DMS114 treated with DMSO at 0.1 percent for 48 hours (cell line): ENCODE results near the gene TBP.
A peak's percentile ranks its signal among the peaks of the same experiment; 100 is the strongest.
"Not testable (repeated sequence)": the region's sequence is repeated elsewhere in the genome, so short reads cannot be mapped to it uniquely, and the experiment has no call there.

Experiments used
- DNase-seq: peaks from one replicate; lab custom pipeline; 2025; ENCODE audit not compliant: unreplicated experiment; lab: John Stamatoyannopoulos, UW

Gene TBP

DNA sequence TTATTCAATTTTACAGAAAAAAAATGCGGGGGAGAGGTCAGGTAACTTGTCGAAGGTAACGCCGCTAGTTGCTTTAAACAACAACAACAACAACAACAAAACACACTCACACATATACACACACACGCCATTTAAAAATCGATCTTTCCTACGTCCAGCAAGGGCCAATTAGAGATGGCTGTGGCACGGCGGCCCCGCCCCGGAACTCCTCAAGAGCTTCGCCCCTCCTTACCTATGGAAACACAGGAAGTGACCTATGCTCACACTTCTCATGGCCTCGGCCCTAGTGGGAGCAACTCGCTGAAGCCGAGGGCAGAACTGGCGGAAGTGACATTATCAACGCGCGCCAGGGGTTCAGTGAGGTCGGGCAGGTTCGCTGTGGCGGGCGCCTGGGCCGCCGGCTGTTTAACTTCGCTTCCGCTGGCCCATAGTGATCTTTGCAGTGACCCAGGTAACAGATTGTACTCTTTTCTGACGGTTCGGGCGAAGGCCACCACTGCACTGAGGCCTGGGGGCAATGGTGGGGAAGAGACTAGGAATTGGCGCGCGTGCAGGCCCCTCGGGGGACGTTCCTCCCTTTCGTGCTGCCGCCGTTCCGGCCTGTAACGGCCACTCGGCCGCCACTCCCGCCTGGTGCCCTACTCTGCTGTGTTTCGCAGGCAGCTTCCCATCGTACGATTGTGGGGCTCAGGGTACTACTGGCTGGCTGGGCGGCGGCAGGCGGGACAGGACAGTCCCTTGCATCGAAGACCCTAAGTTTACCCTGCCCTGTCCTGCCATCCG lies at the start of gene TBP:
Gene TBP, plus strand, starts transcription at position 357 of the 783 bp plus-strand sequence. CDS start 2,661 bp downstream, outside the sequence.
- peak; percentile 91 for DNase-seq

DNA sequence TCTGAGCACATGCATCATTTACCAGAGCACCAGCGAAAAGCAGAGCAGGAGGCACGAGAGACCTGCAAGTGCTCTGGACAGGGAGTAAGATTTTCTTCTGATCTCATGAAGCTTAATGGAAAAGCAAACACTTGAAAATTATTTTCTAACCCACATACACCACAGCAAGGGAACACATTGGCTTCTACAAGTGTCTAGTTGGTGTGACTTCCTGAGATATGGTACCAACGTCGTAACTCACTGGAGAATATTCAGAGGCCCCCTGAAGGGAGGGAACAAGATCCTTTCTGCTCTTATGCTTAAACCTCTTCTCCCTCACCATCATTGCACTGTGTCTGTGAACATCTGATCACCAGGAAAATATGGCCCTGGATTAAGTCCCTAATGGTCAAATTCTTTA lies 49.7 kb upstream of the TBP start:
- DNase-seq, result no peak

- DNase-seq, result no peak
Measured at GRCh38 chr6:170505306-170505705, 48.9 kb upstream of the TBP start.

DNA sequence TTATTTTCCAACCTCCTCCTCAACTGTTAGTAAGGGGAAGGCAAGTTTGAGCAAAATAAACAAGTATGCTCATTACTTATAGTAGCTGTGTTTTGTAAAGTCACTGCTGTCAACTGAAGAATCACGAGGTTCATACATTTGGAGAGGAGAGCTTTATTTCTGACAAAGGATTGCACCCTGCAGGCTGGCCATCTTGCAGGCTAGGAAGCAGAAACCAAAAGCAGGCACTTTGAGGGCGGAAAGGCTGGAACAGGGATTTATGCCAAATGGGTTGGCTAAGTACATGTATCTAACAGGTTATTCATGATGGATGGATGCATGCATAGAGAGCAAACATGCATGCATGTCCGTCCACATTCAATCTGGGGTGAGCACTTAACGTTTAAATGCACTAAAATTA lies 47.7 kb upstream of the TBP start:
- no peak for DNase-seq

DNA sequence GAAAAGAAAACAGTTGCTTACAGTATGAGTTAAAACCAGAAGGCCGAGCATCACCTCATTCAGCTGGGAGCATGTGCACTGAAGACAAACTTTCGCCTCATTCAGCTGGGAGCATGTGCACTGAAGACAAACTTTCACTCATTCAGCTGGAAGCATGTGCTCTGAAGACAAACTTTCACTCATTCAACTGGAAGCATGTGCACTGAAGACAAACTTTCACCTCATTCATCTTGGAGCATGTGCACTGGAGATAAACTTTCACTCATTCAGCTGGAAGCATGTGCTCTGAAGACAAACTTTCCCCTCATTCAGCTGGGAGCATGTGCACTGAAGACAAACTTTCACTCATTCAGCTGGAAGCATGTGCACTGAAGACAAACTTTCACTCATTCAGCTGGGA lies 46.4 kb upstream of the TBP start:
- not testable (repeated sequence) for DNase-seq

- DNase-seq, result not testable (repeated sequence)
Measured at GRCh38 chr6:170508275-170508674, 45.9 kb upstream of the TBP start.

- DNase-seq, result not testable (repeated sequence)
Measured at GRCh38 chr6:170508892-170509722, 45.1 kb upstream of the TBP start.

DNA sequence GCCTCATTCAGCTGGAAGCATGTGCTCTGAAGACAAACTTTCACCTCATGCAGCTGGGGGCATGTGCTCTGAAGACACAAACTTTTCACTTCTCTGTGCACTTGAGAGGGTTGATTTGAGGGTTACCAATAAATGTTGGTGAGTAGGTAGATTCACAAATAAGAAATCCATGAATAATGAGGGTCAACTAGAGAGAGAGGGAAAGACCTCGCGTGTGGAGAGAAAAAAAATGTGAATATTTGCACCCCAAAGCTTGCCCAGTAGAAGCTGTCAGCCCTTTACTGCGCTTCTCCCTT lies 44.5 kb upstream of the TBP start:
- no peak for DNase-seq

- no peak for DNase-seq
Measured at GRCh38 chr6:170510631-170511030, 43.5 kb upstream of the TBP start.

DNA sequence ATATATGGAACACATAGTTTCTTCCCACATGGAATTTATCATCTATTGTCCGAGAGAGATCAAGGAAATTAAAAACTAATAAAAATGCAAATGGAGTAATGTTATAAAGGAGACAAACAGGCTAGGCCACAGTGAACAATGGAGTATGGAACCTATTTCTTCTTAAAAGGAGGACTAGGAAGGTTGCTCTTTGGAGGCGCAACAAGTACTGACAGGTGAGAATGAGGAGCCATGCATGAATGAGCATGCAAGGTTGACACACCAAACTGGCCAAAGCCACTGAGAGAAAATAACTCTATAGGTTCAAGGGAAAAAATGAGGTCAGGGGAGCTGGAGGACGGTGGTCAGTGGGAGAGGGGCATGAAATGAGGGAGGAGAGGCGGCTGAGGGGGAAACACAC lies 41.9 kb upstream of the TBP start:
- no peak for DNase-seq

DNA sequence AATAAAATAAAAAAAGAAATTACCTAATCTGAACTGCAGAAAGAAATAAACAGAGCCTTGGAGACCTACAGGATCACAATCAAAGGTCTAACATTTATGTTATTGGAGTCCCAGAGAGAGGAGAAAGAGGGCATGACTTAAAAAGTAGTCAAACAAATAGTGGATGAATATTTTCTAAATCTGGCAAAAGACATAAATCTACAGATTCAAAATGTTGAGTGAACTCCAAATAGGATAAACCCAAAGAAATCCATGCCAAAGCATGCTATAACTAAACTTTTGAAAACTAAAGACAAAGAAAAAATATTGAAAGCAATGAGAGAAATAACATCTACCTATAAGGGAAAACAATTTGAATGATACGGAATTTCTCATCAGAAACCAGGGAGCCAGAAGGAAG lies 39.3 kb upstream of the TBP start:
- no peak for DNase-seq

- no peak for DNase-seq
Measured at GRCh38 chr6:170516783-170517616, 37.2 kb upstream of the TBP start.

DNA sequence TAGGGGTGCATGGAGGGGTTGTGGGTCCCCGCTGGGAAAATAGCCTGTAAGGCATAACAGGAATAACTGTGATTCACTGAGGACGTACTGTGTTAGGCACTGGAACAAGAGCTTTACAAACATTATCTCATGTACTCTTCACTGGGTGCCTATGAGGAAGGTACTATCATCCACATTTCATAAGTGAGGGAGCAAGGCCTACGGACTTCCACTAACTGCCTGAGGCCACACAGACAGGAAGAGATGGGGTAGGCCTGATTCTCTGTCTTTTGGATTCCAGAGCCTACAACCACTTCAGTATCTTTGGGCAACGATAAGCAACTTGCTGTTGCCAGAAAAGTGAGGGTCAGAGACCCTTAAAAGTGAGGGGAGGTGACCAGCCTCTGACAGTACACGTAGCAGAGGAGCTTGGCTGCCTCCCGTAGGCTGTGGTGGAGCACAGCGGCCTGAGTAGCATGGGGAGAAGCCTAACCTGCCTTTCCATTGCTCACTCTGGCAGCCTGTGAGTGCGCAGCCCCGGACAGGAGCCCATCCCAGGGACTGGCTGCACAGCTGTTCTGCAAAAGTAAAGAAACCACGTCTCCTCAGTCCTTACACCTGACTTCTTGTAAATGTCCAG lies 31.5 kb upstream of the TBP start:
- no peak for DNase-seq

GRCh38 chr6:170523256-170524171 lies 30.7 kb upstream of the TBP start:
- DNase-seq, result no peak

DNA sequence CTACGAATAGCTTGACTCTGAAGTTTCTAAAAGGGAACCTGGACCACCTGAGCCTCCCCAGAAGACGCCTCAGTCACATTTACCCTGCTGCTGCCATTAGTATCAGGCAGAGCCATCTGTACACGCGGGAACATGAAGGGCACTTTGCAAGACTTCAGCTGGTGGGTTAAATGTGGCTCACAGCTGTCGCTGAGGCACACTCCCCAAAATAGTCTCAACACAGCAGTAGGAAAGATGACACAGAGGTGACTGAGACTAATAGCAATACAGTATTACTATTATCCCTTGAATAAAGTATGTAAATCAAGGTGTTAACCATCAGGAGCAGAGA lies 30.0 kb upstream of the TBP start:
- DNase-seq, result no peak

DNA sequence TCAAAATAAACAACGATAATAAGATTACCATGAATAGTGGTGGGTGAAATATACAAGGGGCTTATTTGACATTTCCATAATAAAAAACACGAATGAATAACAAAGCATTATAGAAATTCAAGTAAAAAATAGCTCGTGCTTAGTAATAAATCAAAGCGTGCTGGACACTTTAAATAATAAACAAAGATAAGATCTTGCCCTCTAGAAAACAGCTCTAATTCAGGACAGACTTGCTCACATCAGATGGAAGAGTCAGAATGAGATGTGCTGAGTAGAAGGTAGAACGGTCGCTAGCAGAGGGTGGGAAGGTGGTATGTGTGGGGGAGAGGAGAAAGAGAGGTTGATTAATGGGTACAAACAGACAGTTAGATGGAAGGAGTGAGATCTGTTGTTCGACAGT lies 28.4 kb upstream of the TBP start:
- no peak for DNase-seq

DNA sequence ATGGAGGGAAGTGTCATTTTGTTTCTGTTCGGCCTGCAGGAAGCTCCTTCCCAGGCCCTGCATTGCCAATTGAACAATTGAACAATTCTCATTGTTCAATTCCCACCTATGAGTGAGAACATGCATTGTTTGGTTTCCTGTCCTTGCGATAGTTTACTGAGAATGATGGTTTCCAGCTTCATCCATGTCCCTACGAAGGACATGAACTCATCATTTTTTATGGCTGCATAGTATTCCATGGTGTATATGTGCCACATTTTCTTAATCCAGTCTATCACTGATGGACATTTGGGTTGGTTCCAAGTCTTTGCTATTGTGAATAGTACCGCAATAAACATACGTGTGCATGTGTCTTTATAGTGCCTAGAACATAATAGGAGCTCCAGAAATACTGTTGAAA lies 26.2 kb upstream of the TBP start:
- DNase-seq, result not testable (repeated sequence)

DNA sequence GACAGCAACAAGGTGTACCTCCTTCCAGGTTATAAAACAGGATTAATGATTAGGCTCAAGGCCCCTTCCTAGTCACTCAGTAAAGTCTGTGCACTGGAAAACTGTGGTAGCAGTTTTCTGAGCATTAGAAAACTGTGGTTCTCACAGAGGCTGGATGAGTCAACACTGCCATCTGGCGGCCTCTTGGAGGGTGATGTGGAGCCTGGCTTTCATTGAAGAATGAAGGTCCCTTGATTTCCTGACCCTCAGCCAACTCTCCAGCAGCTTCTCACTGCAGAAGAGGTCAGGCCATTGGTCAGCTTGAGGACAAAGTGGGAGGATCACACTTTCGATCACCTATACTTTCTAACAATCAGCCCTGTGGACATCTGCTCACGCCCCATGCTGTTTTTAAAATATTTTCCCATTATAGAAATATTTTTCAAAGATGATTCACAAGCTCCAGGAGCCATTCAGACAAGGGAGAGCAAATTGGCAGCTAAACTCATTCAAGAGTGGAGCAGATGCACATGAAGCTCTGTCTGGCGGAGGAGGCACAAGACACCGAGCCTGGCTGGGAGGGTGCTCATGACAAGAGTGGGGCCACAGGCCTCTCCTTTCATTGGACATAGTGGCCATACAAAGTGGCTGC lies 24.2 kb upstream of the TBP start:
- DNase-seq, result peak; percentile 20

DNA sequence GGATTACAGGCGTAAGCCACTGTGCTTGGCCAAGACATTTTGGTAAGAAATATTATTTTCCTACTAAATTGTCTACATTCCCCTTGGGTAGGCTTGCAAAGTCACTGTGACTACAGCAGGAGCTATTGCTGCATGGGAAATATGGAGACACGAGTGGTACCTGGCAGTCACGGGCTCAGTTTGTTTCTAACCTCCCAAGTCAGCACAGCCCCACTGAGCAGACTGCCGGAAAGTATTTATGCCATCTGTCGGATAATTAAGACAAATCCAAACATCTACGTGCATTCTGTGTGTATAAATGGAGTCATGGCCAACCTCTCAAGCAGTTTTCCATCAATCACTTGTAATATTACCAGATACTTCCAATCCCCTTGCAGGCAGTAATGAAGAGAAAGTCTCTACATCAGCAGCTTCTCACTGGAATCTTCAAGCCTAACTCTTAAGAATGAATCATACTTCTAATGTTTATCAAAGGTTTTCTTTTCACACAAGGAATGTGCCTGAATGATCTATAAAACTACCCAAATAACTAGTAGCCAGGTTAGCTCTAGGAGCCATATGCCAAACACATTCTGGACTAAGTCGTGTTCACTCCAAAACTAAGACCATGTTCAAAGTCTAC lies 21.2 kb upstream of the TBP start:
- no peak for DNase-seq
